AG04449 (cell line): ENCODE results near the gene SUGCT.

Experiments used
- CTCF ChIA-PET: fragments of 350-600 bp; formaldehyde crosslinking; extraction: SDS; loops from one replicate; lab custom pipeline; 2021; ENCODE audit warnings: antibody characterized with exemption; lab: Yijun Ruan, JAX
- POLR2A ChIA-PET: fragments of 400-600, 350-600 bp; formaldehyde crosslinking; extraction: SDS; loops from one replicate; lab custom pipeline; 2020; ENCODE audit warnings: antibody characterized with exemption, inconsistent platforms; lab: Yijun Ruan, JAX
- DNase-seq: peaks from one replicate; pipeline ENCODE4 v3.0.0-alpha.2; 2010; ENCODE audit warnings: low read depth, low spot score
- H3K4me3 ChIP-seq: 2 replicates; pipeline ENCODE4 v1.5.1; 2011; ENCODE audit warnings: low read depth, mild to moderate bottlenecking, control low read depth, low read length
- TF ChIP-seq, protein P1 (sequence below): IDR thresholded peaks from one replicate; pipeline ENCODE4 v1.5.1; 2011; ENCODE audit warnings: mild to moderate bottlenecking, moderate library complexity, low read length, control low read depth, inconsistent platforms; ENCODE audit not compliant: insufficient read depth; ENCODE audit errors: missing control alignments

Gene SUGCT

DNA sequence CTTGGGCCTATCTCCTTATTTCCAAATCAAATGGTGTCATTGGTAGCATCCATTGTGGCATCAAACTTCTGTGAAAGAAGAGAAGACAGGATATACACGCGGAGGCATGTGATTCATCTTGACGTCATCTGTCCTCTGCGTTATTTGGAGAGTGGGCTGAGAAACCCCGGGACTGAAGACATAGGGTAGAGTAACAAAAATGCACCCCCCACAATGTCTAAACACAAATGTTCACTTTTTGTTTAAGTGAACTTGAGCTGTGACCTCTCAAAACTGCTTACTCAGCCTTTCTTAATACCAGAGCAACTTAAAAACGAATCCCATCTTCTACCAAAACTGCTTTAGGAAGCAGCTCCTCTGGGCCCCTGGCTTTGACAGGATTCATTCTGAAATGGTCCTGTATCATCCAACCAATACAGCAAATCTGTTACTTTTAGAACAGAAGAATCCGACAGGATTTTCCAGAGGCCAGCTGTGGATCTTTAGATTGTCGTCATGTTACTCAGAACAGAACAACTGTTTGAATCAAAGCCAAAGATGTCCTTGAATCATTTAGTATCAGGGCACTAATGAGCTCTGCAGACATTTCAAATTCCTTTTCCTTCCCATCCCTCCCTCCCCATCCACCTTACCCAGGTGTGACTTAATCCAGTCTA, 438.1 kb downstream of the SUGCT start:
- TF ChIP-seq, protein P1, sequence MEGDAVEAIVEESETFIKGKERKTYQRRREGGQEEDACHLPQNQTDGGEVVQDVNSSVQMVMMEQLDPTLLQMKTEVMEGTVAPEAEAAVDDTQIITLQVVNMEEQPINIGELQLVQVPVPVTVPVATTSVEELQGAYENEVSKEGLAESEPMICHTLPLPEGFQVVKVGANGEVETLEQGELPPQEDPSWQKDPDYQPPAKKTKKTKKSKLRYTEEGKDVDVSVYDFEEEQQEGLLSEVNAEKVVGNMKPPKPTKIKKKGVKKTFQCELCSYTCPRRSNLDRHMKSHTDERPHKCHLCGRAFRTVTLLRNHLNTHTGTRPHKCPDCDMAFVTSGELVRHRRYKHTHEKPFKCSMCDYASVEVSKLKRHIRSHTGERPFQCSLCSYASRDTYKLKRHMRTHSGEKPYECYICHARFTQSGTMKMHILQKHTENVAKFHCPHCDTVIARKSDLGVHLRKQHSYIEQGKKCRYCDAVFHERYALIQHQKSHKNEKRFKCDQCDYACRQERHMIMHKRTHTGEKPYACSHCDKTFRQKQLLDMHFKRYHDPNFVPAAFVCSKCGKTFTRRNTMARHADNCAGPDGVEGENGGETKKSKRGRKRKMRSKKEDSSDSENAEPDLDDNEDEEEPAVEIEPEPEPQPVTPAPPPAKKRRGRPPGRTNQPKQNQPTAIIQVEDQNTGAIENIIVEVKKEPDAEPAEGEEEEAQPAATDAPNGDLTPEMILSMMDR = no peak
- ChIA-PET CTCF (interaction anchor here (1.0 to 1.8 kb wide), 4 partner anchors 12 to 242 kb away, joined by 3 to 5 read pairs (median 4); no protein-coding TSS in a partner anchor), POLR2A (interaction anchor here (0.8 kb wide), 1 partner anchor 104 kb away, joined by 3 read pairs; no protein-coding TSS in a partner anchor)
- H3K4me3 ChIP-seq = no peak overlapping the region
- no peak for DNase-seq

- no peak for DNase-seq
- TF ChIP-seq, protein P1 = no peak
- ChIA-PET POLR2A (no interaction called here), CTCF (interaction anchor here (0.7 to 1.5 kb wide), 2 partner anchors 8 to 96 kb away, joined by 3 read pairs; no protein-coding TSS in a partner anchor)
- no peak overlapping the region for H3K4me3 ChIP-seq
Measured at GRCh38 chr7:40579401-40579800, 444.6 kb downstream of the SUGCT start.

DNA sequence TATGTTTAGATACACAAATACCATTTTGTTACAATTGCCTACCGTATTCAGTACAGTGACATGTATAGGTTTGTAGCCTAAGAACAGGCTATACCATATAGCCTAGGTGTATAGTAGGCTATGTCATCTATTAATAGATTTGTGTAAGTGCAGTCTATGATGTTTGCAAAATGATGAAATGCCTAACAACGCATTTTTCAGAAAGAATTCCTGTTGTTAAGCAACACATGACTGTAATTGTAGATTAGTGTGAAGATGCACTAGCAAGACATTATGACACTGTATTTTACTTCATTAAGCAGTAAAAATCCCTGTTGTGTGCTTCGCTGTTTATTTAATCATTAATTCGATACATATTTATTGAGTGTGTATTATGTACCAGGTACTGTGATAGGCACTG, 446.0 kb downstream of the SUGCT start:
- ChIA-PET POLR2A (no interaction called here), CTCF (interaction anchor here (0.7 kb wide), 1 partner anchor 61 kb away, joined by 3 read pairs; no protein-coding TSS in a partner anchor)
- no peak overlapping the region for H3K4me3 ChIP-seq
- TF ChIP-seq, protein P1 = no peak
- no peak for DNase-seq

- TF ChIP-seq, protein P1 = no peak
- no peak for DNase-seq
- CTCF ChIA-PET = no interaction called here
- no peak overlapping the region for H3K4me3 ChIP-seq
- POLR2A ChIA-PET = no interaction called here
Measured at GRCh38 chr7:40582539-40582938, 447.7 kb downstream of the SUGCT start.

DNA sequence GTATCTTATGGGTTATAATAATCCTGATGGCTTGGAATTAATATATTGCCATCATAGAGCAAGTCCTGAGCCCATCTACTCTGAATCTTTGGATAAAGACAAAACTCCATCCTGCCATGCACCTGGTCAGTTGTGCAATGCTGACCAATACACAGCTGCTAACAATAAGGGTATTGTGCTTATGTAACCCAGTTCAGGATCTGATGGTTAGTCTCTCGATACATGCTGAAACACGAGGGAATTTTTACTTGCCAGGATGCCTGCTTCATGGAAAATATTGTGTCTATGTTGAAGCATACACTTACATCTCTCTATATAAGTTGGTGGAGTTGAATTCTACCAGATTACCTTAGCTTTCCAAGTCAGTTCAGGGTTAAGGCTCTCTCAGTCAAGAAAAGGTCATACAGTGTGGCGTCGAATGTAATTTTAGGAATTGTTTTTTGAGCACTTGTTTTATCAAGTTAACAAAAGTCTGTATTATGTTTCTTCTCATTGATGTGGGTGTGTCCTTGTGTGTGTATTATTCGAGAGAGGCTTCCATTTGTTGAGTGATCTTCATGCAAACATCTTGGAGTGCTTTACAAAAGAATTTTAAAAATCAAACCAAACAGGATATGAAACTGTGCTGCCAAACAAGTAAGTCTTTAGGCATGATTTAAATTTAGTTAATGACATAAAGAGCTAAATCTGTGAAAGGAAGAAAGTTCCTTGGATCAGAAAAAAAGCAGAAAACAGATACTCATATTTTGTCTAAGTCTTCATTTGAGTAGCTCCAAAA, 449.1 kb downstream of the SUGCT start:
- CTCF ChIA-PET = interaction anchor here (1.3 to 2.2 kb wide), 3 partner anchors 11 to 243 kb away, joined by 3 to 6 read pairs (median 4); no protein-coding TSS in a partner anchor
- POLR2A ChIA-PET = no interaction called here
- DNase-seq = no peak
- no peak overlapping the region for H3K4me3 ChIP-seq
- TF ChIP-seq, protein P1 = no peak

DNA sequence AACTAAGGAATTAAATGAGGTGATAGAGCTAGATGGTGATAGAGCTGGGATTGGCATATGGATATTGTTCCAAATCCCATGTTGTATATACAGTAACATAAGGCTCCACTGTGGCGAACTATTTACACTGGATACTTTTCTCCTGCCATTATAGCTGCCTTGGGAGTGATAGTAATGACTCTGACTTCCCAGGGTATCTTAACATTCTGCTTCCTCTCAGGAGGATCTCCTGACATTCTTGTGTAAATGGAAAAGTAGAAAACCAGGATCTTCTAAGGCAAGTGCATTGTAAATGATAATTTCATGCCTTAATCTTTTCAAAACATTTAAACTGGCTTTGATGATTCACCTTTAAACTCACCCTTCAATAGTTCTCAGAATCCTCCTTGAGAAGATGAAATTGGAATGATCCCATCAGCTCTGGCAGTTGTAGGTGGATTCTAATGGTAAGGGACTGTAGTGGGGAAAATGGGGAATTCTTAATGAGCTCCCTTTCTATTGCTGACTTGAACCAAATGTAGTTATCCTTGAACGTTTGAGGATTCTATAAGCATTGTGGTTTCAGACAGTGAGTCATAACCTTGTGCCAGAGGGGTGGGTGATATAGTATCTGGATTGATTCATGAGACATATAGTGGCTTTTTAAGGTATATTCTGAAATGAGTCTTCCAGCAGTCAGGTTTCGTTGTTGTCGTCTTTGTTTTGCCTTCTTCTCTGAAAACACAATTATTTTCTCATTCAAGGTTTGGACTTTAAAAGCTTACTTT, 450.0 kb downstream of the SUGCT start:
- ChIA-PET POLR2A (no interaction called here), CTCF (interaction anchor here (1.3 to 2.2 kb wide), 3 partner anchors 12 to 242 kb away, joined by 3 to 6 read pairs (median 4); no protein-coding TSS in a partner anchor)
- DNase-seq = no peak

More for the DNA sequence above, 450.0 kb downstream of the SUGCT start:
- no peak overlapping the region for H3K4me3 ChIP-seq
- TF ChIP-seq, protein P1 = no peak
